ENCODE results near the gene SIRT4. TPM values are rescaled to one million over a fixed set of nuclear protein-coding genes. Genes with fewer than 3 reads are reported as not detected.
A peak's percentile ranks its signal among the peaks of the same experiment; 100 is the strongest.

The SIRT4 gene
- total and polyA plus RNA-seq, 2 of the 8 experiments (the other 6 are each of a cell fraction or from before 2014, with no cell fraction given), result 3.8 to 4.1 TPM

DNA sequence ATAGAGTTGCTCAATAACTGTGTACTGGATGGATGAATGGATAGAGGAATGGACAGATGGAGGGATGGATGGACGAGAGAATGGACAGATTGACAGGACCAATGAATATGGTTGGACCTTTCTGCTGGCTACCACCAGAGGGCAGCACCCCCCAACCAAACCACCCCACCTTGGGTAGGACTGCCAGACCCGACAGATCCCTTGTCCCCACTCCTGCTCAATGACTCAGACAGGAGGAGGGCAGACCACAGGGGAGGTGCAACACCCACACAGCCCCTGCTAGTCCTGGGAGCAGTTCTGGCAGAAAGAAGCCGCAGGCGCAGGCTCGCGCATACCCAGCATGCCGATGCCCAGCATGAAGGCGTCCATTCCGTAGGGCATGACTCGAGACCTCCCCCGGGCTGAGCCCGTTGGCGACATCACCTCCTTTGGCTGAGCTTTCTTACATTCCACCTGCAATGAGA lies 54.5 kb downstream of the SIRT4 start (continued):
- TF ChIP-seq, protein P1, sequence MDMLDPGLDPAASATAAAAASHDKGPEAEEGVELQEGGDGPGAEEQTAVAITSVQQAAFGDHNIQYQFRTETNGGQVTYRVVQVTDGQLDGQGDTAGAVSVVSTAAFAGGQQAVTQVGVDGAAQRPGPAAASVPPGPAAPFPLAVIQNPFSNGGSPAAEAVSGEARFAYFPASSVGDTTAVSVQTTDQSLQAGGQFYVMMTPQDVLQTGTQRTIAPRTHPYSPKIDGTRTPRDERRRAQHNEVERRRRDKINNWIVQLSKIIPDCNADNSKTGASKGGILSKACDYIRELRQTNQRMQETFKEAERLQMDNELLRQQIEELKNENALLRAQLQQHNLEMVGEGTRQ (IDR thresholded peaks at IDR 0.05; ENCODE audit: low read length), result no peak
- TF ChIP-seq RFX5 (IDR thresholded peaks at IDR 0.05; ENCODE audit: borderline replicate concordance, low read depth, low read length), result no peak
- TF ChIP-seq BACH1 (IDR thresholded peaks at IDR 0.05; ENCODE audit: low read length), result peak; percentile 55; the same call in 1 of the 2 replicates
- no peak for TF ChIP-seq CBX8 (IDR thresholded peaks at IDR 0.05; ENCODE audit: borderline replicate concordance, low read depth, low read length)
- TF ChIP-seq CREB1 (IDR thresholded peaks at IDR 0.05), result no peak
- no peak for TF ChIP-seq HDAC6 (IDR thresholded peaks at IDR 0.05; ENCODE audit: low read depth, low read length)
- TF ChIP-seq TBP (IDR thresholded peaks at IDR 0.05; ENCODE audit: low read depth, low read length), result no peak
- no peak for TF ChIP-seq KDM4A (IDR thresholded peaks at IDR 0.05; ENCODE audit: low read depth, low read length, severe bottlenecking)
- no peak for TF ChIP-seq SRF (IDR thresholded peaks at IDR 0.05; ENCODE audit: low read depth, low read length)
- no peak for TF ChIP-seq BCL11A (IDR thresholded peaks at IDR 0.05; ENCODE audit: low read depth in 2 of 2, low read length in 2 of 2)
- no peak for TF ChIP-seq SIX5 (IDR thresholded peaks at IDR 0.05; ENCODE audit: low read depth, low read length)
- TF ChIP-seq NANOG (IDR thresholded peaks at IDR 0.05; ENCODE audit: insufficient read depth, low read depth, low read length, poor library complexity, severe bottlenecking), result no peak
- TF ChIP-seq POLR2A (IDR thresholded peaks at IDR 0.05; ENCODE audit: control extremely low read depth in 1 of 2, low read depth in 2 of 2, low read length in 2 of 2), result no peak
- 0 out of 2 replicates have a peak, but pooled peaks have one; percentile 19 for TF ChIP-seq TAF1 (IDR thresholded peaks at IDR 0.05; ENCODE audit: low read depth, low read length)
- TF ChIP-seq RXRA (IDR thresholded peaks at IDR 0.05; ENCODE audit: insufficient read depth, low read depth, low read length), result no peak
- TF ChIP-seq, protein P2, sequence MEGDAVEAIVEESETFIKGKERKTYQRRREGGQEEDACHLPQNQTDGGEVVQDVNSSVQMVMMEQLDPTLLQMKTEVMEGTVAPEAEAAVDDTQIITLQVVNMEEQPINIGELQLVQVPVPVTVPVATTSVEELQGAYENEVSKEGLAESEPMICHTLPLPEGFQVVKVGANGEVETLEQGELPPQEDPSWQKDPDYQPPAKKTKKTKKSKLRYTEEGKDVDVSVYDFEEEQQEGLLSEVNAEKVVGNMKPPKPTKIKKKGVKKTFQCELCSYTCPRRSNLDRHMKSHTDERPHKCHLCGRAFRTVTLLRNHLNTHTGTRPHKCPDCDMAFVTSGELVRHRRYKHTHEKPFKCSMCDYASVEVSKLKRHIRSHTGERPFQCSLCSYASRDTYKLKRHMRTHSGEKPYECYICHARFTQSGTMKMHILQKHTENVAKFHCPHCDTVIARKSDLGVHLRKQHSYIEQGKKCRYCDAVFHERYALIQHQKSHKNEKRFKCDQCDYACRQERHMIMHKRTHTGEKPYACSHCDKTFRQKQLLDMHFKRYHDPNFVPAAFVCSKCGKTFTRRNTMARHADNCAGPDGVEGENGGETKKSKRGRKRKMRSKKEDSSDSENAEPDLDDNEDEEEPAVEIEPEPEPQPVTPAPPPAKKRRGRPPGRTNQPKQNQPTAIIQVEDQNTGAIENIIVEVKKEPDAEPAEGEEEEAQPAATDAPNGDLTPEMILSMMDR (IDR thresholded peaks at IDR 0.05; ENCODE audit: control extremely low read depth in 1 of 3, insufficient read depth in 1 of 3, low read depth in 1 of 3, low read length in 3 of 3), result peak; percentile 91 to 94 (median 93)
- TF ChIP-seq CHD2 (IDR thresholded peaks at IDR 0.05; ENCODE audit: low read length), result peak; percentile 48

Measured in H1 (cell line).